Right renal cortex interstitium (tissue), 3 donors: ENCODE data around the gene EPHX1. TPM values are rescaled to one million over a fixed set of nuclear protein-coding genes. Genes with fewer than 3 reads are reported as not detected.
"Not testable (repeated sequence)": the region's sequence is repeated elsewhere in the genome, so short reads cannot be mapped to it uniquely, and the experiment has no call there.

Experiments used
- DNase-seq, 3 donors: peaks; one replicate each; pipeline ENCODE4 v3.0.0-alpha.2; 2013; ENCODE audit warnings: low read depth in 3 of 3, low spot score in 2 of 3
- polyA plus RNA-seq, 3 donors: library from polyadenylated mRNA; unstranded; fragments of 120-200 nt; gene quantifications; one replicate each; pipeline ENCODE4 v1.2.1, GENCODE V29; 2013; ENCODE audit not compliant: insufficient read length in 3 of 3

EPHX1 gene
- polyA plus RNA-seq, 3 donors = 53.5 to 59.1 (median 54.6) TPM

DNA sequence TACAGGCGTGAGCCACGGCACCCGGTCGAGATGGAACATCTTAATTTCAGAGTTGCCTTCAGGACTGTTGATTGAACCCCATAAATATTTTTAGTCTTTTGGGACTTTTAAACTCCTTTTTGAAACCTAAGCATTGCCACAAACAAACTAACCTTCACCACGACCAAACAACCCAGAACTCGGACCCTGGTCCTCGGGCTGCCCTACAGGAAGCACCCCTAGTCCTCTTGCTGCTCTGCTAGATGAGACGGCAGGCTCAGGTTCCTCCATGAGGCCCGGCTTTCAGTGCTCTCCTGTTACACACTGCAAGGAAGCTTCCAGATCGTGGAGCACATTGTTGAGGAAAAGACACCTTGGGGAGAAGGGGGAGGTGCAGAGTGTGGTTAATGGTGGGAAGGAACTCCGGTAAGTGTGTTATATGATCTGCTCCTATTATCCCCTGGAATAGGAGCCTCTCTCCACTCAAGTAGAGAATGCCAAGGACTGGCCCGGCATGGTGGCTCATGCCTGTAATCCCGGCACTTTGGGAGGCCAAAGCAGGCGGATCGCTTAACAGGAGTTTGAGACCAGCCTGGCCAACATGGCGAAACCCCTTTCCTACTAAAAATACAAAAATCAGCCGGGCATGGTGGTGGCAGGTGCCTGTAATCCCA is 5.7 kb downstream of the EPHX1 start:
- DNase-seq = no peak

DNA sequence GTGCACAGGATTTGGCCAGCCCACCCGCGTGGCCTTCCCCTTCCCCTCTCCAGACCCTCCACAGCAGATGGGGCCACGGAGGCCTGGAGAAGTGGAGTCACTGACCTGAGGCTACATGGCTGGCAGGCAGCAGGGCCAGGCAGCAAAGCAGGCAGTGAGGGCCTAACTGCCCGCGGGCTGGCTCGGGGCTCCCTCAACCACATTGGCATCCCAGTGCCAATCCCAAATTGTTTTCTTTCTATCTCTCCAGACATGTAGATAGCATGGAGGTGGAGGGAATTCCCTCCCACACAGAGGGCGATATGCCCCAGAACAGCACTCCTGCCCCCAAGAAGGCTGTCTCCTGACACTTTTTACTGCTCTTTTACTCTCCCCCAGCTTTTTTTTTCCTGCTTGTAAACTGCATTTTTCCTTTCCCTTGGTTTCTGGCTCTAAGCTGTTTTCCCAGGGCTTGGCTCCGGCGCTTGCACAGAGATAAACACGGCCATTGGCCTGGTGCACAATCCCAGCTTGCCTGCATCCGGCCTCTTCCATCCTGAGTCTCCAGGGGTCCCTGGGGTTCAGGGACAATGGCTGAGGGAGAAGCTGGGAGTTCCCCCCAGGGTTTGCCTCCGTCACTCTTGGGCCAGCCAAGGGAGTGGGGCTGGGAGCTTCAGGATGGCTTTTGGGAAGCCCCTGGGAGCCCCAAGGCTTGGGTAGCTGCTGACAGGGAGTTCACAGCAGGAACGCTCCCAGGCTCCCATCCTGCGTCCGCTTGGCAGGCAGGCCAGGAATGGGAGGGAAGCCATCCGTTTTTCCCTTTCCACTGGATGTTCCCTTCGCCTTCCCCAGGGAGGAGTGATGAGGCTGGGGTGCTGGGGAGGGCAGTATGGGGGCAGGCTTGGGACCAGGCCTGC is 7.0 kb downstream of the EPHX1 start:
- no peak for DNase-seq

DNA sequence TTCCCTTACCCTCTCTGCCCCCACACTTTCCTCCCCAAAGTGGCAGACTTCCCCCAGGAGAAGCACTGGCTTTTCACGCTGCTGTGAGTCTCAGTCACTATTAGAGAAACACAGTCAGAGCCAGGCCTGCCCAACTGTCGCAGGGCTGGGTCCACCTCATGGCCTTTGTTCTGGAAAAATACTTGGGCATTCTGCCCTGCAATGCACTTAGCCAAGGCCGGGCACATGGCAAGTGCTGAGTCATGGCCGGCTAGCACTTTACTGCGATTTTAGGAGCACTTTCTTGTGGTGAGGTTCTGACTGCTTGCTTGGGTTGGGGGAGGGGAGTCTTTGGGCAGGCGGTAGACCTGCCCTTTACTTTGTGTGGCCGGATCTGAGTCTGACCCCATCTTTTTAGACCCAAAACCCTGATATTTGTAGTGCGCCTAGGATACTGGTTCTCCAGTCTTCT is 7.7 kb downstream of the EPHX1 start:
- no peak for DNase-seq

DNA sequence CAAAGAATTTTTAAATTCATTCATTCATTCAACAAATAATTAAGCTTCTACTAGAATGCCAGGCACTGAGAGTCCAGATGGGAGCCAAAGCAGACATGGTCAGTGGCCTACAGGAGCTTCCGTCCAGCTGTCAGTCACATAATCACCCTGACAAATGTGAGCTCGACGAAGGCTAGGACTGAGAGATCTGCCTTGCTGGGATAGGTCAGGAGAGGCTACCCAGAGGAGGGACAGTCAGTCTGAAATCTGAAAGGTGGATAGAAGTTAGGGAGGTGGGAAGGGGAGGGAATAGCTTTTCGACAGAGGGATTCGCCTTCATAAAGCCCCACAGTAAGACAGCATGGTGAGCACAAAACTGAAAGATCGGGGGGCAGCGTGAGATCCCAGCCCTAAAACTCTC is 8.3 kb downstream of the EPHX1 start:
- DNase-seq = no peak

DNA sequence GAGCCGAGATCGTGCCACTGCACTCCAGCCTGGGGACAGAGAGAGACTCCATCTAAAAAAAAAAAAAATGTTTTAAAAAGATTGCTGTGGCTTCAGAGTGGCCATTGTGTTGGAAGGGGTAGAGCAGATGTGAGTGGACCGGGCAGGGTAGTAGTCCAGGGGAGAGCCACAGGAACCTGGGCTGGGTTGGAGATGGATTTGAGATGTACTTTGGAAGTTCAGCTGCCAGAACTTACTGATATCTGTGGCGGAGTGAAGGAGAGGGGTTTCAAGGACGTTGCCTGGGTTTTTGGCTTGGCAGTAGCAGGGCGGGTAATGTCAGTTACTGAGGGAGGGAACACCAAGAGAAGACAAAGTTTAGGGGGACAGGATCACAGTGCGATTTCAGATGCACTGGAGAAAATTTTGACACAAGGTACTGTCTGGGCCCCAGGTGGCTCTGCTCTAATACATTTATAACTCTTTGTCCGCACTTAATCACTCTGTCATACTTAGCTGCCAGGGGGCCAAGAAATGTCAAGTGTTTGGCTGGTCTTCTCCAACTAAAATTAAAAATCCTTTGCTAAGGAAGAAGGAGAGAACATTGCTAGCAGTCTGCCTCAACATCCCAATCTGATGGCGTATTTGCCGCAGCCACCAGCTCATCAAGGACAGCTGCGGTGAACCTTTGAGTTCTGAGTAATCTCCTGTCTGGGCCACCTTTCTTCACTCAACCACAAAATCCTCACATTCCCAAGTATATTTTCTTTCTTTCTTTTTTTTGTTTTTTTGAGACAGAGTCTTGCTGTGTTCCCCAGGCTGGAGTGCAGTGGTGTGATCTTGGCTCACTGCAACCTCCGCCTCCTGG is 9.6 kb downstream of the EPHX1 start:
- DNase-seq = no peak

DNA sequence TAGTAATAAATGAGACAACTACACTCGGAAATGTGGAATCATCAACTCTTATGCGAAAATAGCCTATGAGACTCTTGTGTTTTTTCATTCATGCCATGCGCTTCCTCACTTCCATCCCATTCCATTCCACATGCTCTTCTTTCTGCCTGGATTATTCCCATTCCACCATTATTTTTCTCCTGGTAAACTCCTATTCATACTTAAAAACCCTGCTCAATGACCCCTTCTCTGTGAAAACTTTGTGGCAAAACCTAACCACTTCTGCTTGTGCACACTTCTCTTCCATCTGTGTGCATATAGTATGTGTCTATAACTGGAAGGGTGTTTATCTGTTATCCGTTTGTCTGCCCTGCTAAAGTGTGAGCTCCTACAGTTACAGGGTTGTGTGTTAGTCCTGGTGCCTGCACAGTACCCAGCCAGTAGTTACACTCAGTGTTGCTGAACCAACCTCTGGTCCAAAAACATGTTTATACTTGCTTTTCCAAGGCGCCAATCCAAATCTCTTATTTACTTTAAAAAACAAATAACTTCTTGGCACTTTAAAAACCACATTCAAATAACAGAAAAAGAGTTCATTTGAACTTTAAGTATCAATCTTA is 10.7 kb downstream of the EPHX1 start:
- DNase-seq = no peak

DNA sequence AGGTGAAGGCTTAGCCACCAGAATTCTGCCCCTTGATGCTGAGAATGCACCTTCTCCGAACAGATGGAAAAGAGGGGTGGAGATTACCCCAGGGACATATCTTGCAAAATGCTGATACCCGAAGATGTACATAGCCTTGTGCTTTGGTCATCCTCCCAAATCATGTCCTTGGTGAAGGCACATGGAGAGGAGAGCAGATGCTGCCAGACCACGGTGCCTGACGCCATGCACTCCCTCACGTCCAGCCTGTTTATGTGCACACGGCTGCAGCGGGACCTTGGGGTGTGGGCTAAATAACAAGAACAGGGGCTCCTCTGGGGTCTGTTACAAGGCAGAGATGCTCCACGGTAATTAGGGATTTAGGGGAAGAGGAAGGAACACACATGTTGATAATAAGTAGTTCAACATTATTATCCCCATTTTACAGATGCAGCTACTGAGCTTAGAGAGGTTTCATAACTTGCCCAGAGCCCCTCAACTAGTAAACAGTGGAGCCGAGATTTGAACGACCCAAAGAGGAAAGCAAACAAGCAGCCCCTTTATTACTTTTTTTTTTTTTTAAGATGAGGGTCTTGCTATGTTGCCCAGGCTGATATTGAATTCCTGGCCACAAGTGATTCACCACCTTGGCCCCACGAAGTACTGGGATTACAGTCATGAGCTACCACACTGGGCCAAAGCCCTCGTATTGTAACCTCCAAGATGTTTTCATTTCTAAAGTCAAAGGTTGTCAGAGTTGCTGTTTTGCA is 12.9 kb downstream of the EPHX1 start:
- DNase-seq = no peak

DNA sequence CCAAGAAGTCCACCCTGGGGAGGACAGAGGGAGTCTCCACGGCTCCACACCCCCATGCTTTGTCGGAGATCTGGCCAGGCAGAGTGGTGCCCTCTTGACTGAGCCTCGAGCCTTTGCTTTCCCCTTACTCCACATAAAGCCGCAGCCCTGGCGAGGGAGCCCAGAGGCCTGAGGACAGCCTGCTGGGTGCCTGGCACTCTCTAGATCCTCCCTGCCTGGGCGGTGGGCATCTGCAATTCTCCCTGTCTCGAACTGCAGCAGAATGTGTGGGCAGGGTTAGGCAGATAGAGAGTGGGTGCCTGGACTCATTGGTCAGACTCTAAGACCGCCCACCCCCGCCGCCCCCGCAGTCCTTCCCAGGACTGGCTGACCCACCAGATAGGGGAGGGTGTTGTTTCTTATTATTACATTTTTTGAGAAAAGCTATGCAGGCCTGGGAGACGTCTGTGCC is 13.9 kb downstream of the EPHX1 start:
- DNase-seq = no peak

DNA sequence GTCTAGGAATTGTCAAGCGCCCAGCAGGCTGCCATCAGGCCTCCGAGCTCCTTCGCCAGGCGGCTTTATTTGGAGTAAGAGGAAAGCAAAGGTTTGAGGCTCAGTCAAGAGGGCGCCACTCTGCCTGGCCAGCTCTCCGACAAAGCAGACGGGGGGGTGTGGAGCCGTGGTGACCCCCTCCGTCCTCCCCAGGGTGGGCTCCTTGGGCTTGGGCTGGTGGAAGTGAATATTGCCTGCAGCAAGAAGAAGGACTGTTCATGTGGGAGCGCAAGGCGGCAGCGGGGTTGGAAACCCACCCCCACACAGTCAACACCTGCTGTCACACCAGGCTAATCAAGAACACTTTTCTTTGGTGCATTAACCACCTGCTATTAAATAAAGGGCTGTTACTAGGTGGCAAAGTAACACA is 14.6 kb downstream of the EPHX1 start:
- DNase-seq = no peak

DNA sequence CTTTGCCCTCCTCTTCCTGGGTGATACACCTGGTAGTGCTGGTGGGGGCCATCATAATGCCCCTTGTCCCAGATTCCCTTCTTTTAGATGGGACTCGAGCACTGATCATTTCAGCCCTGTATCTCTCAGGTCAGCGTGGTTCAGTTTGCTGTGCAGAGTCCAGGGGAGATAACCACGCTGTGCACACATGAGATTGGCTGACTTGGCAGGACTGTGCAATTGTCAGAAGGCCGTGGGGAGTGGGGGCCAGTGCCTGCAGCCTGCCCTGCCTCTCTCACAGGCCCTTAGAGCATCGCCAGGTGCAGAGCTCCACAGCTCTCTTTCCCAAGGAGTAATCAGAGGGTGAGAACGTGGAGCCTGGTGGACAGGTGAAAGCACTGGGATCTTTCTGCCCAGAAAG is 15.2 kb downstream of the EPHX1 start:
- DNase-seq = no peak

DNA sequence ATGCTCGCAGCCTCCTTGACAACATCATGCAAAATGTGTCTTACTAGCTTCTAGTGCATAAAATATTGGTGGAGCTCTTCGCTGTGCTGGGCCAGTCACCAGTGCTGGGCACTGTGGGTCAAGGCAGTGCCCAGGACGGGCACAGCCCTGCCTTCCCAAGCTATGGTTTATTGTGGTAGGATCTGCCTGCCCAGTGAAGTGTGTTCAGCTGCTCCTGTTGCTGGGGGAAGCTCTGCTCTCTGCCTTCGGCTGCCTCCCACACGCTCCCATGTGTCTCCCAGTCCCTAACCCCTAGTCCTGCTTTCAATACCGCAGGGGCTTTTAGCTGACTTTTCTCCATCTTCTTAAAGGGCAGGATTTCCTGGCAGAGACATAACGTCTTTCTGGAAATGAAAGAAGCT is 15.7 kb downstream of the EPHX1 start:
- DNase-seq = no peak

DNA sequence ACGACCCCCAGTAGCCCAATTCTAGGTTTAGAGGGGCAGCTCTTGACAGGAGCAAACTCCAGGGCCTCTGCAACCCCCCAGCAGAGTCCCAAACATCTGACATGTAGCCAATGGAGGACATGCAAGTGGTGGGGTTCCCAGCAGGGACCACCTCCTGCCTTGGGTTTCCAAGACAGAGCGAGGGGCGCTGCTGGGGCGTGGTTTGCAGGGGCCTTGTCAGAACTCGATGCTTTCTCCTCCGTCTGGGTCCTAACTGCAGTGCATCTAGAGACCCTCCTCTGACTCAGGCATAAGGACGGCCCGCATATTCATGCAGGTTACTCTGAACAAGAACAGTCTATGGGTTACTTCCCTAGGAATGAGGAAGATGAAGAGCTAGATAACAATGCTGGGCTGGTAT is 17.2 kb downstream of the EPHX1 start:
- no peak for DNase-seq

DNA sequence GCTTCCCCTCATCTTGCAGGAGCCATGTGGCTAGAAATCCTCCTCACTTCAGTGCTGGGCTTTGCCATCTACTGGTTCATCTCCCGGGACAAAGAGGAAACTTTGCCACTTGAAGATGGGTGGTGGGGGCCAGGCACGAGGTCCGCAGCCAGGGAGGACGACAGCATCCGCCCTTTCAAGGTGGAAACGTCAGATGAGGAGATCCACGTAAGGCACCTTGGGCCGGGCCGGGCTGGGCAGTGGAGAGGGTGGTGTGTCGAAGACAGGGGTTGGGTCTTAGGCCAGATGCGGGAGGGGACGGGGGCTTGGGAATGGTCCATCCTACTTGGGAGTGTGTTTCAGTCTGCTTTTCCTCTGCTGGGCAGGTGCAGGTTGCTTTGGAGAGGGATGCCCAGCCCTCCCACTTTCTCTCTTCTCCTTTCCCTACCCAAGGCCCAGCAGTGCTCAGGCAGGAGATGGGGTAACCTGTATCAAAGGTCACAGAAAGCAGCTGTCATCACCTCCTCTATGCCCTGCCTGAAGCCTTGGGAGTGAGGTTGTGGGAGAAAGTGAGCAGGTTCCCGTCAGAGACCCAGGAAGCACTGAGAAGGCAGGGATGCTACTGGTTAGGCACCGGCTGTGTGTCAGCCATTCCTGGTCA is 18.9 kb downstream of the EPHX1 start:
- DNase-seq = no peak

DNA sequence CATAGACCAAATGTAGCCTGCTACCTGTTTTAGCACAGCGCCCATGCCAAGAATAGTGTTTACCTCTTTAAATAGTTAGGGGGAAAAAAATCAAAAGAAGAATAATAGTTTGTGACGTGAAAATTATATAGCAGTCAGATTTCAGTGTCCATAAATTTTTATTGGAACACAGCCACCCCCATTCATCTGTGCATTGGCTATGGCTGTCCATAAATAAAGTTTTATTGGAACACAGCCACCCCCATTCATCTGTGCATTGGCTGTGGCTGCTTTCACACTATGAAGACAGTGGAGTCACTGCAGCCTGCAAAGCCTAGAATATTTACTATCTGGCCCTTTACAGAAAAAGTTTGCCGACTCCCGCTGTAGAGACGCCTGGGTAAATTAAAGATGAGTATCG is 20.9 kb downstream of the EPHX1 start:
- DNase-seq = no peak

DNA sequence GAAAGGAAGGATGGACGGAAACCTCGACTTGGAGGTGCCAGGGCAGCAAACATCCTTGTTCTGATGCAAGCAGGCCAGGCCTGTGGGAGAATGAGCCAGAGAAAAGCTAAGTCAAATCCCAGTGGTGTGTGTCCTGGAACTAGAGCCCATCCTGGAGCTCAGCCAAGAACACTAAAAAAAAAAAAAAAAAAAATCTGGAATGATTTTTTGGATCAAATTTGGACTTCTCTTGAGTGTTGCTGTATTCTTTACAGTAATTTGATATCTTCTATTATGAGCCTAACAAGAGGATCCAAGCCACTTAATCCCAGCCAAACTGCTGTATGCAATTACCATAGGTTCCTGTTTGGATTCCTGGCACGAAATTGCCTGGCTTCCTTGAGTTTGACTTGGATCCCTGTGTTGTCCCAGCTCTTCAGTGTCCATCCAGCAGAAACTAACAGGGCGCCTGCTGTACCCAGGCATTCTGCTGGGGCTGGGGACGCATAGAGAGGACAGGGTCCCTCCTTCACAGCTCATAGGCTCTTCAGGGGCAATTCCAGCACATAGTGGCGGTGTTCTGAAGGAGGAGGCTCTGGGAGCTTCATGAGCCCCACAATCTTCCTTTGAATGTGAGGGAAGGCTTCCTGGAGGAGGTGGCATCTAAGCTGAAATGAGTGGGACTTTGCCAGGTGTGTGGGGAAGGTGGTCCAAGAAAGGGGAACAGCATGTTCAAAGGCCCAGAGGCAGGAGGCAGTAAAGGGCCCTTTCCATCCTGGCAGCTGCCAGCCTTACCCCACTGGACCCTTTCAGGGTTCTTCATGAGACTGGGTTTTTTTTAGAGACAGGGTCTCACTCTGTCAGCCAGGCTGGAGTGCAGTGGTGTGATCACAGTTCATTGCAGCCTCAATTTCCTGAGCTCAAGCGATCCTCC is 24.7 kb downstream of the EPHX1 start:
- DNase-seq = no peak

DNA sequence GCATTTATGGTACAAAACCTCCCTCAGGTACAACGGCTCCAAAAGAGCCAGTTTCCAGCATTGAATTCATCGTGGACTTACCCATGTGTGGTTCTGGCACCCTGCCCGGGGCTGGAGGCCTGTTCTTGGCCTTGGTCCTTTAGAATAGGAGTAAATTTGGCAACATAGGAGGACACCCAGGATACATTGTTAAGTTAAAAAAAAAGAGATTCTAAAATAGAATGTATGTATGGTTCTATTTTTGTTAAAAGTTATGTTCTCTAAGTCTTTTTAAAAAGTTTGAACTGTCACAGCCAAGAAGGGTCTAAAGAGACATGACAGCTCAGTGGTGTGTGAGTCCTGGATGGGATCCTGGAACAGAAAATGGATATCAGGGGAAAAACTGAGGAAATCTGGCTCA is 25.9 kb downstream of the EPHX1 start:
- no peak for DNase-seq

DNA sequence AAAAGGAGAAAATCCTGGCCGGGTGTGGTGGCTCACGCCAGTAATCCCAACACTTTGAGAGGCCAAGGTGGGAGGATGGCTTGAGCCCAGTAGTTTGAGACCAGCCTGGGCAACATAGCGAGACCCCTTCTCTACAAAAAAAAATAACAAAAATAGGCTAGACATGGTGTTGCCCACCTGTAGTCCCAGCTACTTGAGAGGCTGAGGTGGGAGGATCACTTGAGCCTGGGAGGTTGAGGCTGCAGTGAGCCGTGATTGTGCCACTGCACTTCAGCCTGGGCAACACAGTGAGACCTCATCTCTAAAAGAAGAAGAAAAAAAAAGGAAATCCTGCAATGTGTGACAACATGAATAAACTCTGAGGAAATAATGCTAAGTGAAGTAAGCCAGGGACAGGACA is 26.4 kb downstream of the EPHX1 start:
- DNase-seq = not testable (repeated sequence)

DNA sequence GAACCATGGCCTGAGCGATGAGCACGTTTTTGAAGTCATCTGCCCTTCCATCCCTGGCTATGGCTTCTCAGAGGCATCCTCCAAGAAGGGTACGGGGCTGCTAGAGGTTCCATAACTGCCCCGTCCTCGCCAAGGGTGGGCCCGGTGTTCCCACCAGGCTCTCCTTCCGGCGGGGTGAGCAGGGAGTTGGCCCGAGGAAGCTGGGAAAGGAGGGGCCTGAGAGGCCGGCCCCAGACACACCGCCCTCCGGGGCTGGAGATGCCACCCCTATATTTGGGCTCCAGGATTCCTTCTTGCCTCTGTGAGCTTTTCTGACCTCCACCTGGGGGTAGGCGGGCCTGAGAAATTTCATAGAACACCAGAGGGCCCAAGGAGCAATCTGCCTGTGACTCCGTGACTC is 28.9 kb downstream of the EPHX1 start:
- DNase-seq = no peak

DNA sequence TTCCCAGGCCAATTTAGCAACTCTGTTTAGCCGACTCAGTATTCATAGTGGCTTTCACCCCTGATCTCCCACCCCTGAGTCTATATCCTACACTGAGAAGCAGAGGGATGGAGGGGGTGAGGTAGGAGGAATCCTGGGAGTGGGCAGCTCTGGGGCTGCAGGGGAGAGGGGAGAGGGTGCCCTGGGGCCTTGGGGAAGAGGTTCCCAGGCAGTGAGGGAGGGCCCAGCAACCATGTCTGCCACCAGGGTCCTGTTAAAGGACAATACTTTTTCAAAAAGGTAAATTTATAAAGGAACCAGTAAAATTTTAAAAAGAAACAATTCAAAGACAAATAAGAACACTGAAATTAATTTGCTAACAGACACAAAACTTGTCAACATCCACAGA is 30.3 kb downstream of the EPHX1 start:
- no peak for DNase-seq
